Measurements from ENCODE around the gene ADCY5. TPM values are rescaled to one million over a fixed set of nuclear protein-coding genes. Genes with fewer than 3 reads are reported as not detected.
A peak's percentile ranks its signal among the peaks of the same experiment; 100 is the strongest.

Gene ADCY5
- total RNA-seq, 2 experiments from 2014 or later = 0.10 TPM; not detected in 1

DNA sequence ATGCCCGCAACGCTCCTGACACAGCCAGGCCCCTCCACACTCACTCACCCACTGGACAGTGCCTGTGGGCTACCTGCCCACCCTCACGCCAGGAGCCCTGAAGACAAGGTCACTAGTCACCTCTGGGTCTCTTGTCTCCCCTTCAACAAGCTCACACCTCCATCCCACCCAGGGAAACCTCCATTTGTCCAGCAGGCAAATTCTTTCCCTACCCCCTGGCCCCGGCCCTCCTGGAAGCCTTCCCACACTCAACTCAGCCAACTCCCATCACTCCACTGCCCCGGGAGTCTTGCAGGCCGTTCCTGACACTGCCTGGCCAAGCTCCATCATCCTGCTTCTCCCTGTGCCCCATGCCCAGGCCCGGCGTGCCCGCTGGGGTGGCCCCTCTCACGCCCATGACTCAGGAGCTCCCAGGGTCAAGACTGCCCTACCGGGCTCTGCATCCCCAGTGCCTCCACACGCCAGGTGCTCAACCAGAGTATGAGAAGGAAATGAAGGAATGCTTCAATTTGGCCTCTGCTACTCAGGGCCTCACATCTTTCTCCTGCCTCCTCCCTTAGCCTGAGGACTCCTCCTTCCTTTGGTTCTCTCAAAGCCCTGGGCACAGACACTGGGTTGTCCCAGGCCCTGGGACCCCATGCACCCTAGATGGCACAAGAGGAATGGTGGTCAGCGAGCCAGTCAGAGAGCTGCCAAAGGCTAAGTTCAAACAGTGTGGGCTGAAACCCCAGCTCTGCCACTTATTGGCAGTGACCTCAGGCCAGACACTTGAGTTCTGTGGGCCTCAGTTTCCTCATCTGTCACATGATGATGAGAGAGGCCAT lies 158.6 kb downstream of the ADCY5 start:
- Mint-ChIP-seq H3K4me3 (no peak overlapping the region), H3K36me3 (ENCODE audit: low read depth) (no peaks in the 10 kb centered on the region), H3K9me3 (no peaks in the 10 kb centered on the region), H3K27ac (no peak overlapping the region), H3K27me3 (ENCODE audit: low read depth) (no peaks in the 10 kb centered on the region), H3K4me1 (ENCODE audit: low read depth) (no peaks in the 10 kb centered on the region)
- intact Hi-C loops (cut with micrococcal nuclease) = no loop called here
- CTCF ChIA-PET = interaction anchor here (0.6 kb wide), 1 partner anchor 263 kb away, joined by 3 read pairs; the partner anchor contains the start of gene SEMA5B
- DNase-seq = no peak

- no peaks in the 10 kb centered on the region for H3K4me1 Mint-ChIP-seq (ENCODE audit: low read depth)
- intact Hi-C loops (cut with micrococcal nuclease) = no loop called here
- CTCF ChIA-PET = no interaction called here
- H3K9me3 Mint-ChIP-seq = no peaks in the 10 kb centered on the region
- no peaks in the 10 kb centered on the region for H3K27me3 Mint-ChIP-seq (ENCODE audit: low read depth)
- H3K36me3 Mint-ChIP-seq (ENCODE audit: low read depth) = no peaks in the 10 kb centered on the region
- no peak for DNase-seq
- no peak overlapping the region for H3K27ac Mint-ChIP-seq
- no peak overlapping the region for H3K4me3 Mint-ChIP-seq
Measured at GRCh38 chr3:123289391-123290106, 159.3 kb downstream of the ADCY5 start.

DNA sequence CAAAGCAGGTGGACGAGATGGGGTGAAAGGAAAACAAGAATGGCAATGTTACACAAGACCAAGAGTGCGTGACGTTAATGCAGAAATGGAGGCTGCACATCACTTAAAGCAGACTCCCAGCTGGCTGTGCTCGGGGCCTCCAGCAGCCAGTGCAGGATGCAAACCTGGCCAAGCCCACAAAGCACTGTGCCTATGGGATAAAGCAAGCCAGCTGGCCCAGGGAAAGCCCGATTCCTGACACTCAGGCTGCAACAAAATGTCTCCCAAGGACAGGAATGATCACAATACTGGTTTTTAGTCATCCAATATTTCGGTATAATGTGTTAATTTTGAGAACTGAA lies 161.0 kb downstream of the ADCY5 start:
- no peaks in the 10 kb centered on the region for H3K36me3 Mint-ChIP-seq (ENCODE audit: low read depth)
- no peak overlapping the region for H3K4me3 Mint-ChIP-seq
- no peak for DNase-seq
- intact Hi-C loops (cut with micrococcal nuclease) = no loop called here
- H3K27ac Mint-ChIP-seq = no peak overlapping the region
- H3K9me3 Mint-ChIP-seq = no peaks in the 10 kb centered on the region
- CTCF ChIA-PET = interaction anchor here (1.6 to 1.7 kb wide), 2 partner anchors 15 to 20 kb away, joined by 3 to 5 read pairs; no protein-coding TSS in a partner anchor
- no peaks in the 10 kb centered on the region for H3K27me3 Mint-ChIP-seq (ENCODE audit: low read depth)
- H3K4me1 Mint-ChIP-seq (ENCODE audit: low read depth) = no peaks in the 10 kb centered on the region

GRCh38 chr3:123287051-123287961 lies 161.6 kb downstream of the ADCY5 start:
- H3K27ac Mint-ChIP-seq = no peak overlapping the region
- no peak for DNase-seq
- intact Hi-C loops (cut with micrococcal nuclease) = no loop called here
- no peaks in the 10 kb centered on the region for H3K4me1 Mint-ChIP-seq (ENCODE audit: low read depth)
- no peak overlapping the region for H3K4me3 Mint-ChIP-seq
- no peaks in the 10 kb centered on the region for H3K27me3 Mint-ChIP-seq (ENCODE audit: low read depth)
- CTCF ChIA-PET = interaction anchor here (1.6 to 1.7 kb wide), 2 partner anchors 15 to 20 kb away, joined by 3 to 5 read pairs; no protein-coding TSS in a partner anchor
- H3K36me3 Mint-ChIP-seq (ENCODE audit: low read depth) = no peaks in the 10 kb centered on the region
- H3K9me3 Mint-ChIP-seq = no peaks in the 10 kb centered on the region

GRCh38 chr3:123286308-123287023 lies 162.4 kb downstream of the ADCY5 start:
- Mint-ChIP-seq H3K27me3 (ENCODE audit: low read depth) (no peaks in the 10 kb centered on the region), H3K4me1 (ENCODE audit: low read depth) (no peaks in the 10 kb centered on the region), H3K9me3 (no peaks in the 10 kb centered on the region), H3K4me3 (no peak overlapping the region), H3K27ac (no peak overlapping the region), H3K36me3 (ENCODE audit: low read depth) (no peaks in the 10 kb centered on the region)
- peak; percentile 64 for DNase-seq
- CTCF ChIA-PET = interaction anchor here (1.0 to 1.6 kb wide), 3 partner anchors 16 to 51 kb away, joined by 3 to 5 read pairs (median 5); no protein-coding TSS in a partner anchor
- intact Hi-C loops (cut with micrococcal nuclease) = no loop called here

GRCh38 chr3:123285931-123286307 lies 163.0 kb downstream of the ADCY5 start:
- intact Hi-C loops (cut with micrococcal nuclease) = no loop called here
- Mint-ChIP-seq H3K4me1 (ENCODE audit: low read depth) (no peaks in the 10 kb centered on the region), H3K27me3 (ENCODE audit: low read depth) (no peaks in the 10 kb centered on the region), H3K27ac (no peak overlapping the region), H3K36me3 (ENCODE audit: low read depth) (no peaks in the 10 kb centered on the region), H3K9me3 (no peaks in the 10 kb centered on the region), H3K4me3 (no peak overlapping the region)
- no peak for DNase-seq
- CTCF ChIA-PET = interaction anchor here (1.0 kb wide), 2 partner anchors 16 to 52 kb away, joined by 3 to 5 read pairs; no protein-coding TSS in a partner anchor

- no peak overlapping the region for H3K4me3 Mint-ChIP-seq
- H3K27me3 Mint-ChIP-seq (ENCODE audit: low read depth) = no peaks in the 10 kb centered on the region
- no peak for DNase-seq
- no peaks in the 10 kb centered on the region for H3K4me1 Mint-ChIP-seq (ENCODE audit: low read depth)
- no peaks in the 10 kb centered on the region for H3K9me3 Mint-ChIP-seq
- no peaks in the 10 kb centered on the region for H3K36me3 Mint-ChIP-seq (ENCODE audit: low read depth)
- intact Hi-C loops (cut with micrococcal nuclease) = no loop called here
- CTCF ChIA-PET = no interaction called here
- no peak overlapping the region for H3K27ac Mint-ChIP-seq
Measured at GRCh38 chr3:123285479-123285878, 163.4 kb downstream of the ADCY5 start.

DNA sequence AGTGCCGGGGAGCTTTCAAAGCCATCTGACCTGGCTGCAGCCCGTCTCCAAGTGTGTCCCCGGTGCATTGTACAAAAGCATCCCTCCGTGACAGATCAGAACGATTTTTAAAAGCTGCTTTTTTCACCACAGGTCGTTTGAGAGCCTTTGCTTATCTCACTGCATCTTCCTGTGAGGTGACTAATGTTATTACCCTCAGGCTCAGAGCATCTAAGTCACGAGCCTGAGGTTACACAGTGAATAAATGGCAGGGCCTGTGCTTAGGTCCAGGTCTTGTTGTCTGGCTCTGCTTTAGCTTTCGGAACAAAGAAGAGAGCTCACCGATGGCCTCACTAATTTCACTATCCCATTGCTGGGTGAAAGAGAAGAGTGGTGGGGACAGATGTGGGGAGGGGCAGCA lies 163.8 kb downstream of the ADCY5 start:
- CTCF ChIA-PET = no interaction called here
- no peaks in the 10 kb centered on the region for H3K4me1 Mint-ChIP-seq (ENCODE audit: low read depth)

GRCh38 chr3:123284399-123285010 lies 164.4 kb downstream of the ADCY5 start:
- CTCF ChIA-PET = interaction anchor here (0.6 kb wide), 1 partner anchor 91 kb away, joined by 3 read pairs; no protein-coding TSS in a partner anchor
- no peaks in the 10 kb centered on the region for H3K27me3 Mint-ChIP-seq (ENCODE audit: low read depth)
- H3K36me3 Mint-ChIP-seq (ENCODE audit: low read depth) = no peaks in the 10 kb centered on the region
- no peaks in the 10 kb centered on the region for H3K9me3 Mint-ChIP-seq
- H3K27ac Mint-ChIP-seq = no peak overlapping the region
- H3K4me3 Mint-ChIP-seq = no peak overlapping the region
- intact Hi-C loops (cut with micrococcal nuclease) = no loop called here
- H3K4me1 Mint-ChIP-seq (ENCODE audit: low read depth) = no peaks in the 10 kb centered on the region
- no peak for DNase-seq

More for the DNA sequence above, 163.8 kb downstream of the ADCY5 start:
- no peaks in the 10 kb centered on the region for H3K9me3 Mint-ChIP-seq
- no peaks in the 10 kb centered on the region for H3K36me3 Mint-ChIP-seq (ENCODE audit: low read depth)
- no peaks in the 10 kb centered on the region for H3K27me3 Mint-ChIP-seq (ENCODE audit: low read depth)
- no peak overlapping the region for H3K4me3 Mint-ChIP-seq
- DNase-seq = no peak
- intact Hi-C loops (cut with micrococcal nuclease) = no loop called here
- H3K27ac Mint-ChIP-seq = no peak overlapping the region

DNA sequence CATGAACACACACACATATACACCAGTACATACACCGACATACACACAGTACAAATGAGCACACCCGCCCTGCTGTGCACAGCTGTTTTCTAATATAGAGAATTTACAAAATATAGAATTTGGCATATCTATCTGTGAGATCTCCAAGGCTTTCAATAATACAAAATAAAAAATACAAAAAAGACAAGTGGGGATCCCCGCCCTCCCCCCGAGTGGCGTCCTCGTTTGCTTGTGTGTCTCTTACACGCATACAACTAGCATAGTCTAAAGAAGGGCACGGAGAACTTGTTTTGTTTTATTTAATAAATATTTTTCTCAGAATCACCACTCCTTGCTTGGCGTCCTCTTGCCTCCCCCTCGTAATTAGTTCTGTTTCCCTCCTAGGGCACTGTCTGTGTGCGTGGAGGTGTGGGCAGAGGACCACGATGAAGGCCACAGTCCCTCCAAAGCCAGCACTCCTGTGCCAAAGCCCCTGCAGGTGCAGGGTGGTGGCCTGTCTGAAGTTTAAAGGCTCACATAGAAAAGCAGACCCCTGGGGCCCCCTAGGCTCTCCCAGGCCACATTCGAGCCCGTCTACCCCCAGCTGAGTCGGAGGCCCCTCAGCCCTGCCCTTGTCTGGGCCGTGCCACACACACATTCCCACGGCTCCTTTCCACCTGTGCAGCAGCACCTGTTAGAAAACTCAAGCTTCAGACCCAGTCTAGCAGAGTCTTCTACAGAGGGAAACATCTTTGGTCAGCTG lies 165.1 kb downstream of the ADCY5 start:
- no peaks in the 10 kb centered on the region for H3K27me3 Mint-ChIP-seq (ENCODE audit: low read depth)
- intact Hi-C loops (cut with micrococcal nuclease) = no loop called here
- no peak overlapping the region for H3K4me3 Mint-ChIP-seq
- no peak for DNase-seq
- H3K27ac Mint-ChIP-seq = no peak overlapping the region
- CTCF ChIA-PET = no interaction called here
- H3K9me3 Mint-ChIP-seq = no peaks in the 10 kb centered on the region
- H3K4me1 Mint-ChIP-seq (ENCODE audit: low read depth) = no peaks in the 10 kb centered on the region
- no peaks in the 10 kb centered on the region for H3K36me3 Mint-ChIP-seq (ENCODE audit: low read depth)

GRCh38 chr3:123283074-123283473 lies 165.8 kb downstream of the ADCY5 start:
- no peak overlapping the region for H3K4me3 Mint-ChIP-seq
- no peaks in the 10 kb centered on the region for H3K36me3 Mint-ChIP-seq (ENCODE audit: low read depth)
- CTCF ChIA-PET = no interaction called here
- intact Hi-C loops (cut with micrococcal nuclease) = no loop called here
- no peaks in the 10 kb centered on the region for H3K9me3 Mint-ChIP-seq
- no peak for DNase-seq
- no peak overlapping the region for H3K27ac Mint-ChIP-seq
- H3K27me3 Mint-ChIP-seq (ENCODE audit: low read depth) = no peaks in the 10 kb centered on the region
- no peaks in the 10 kb centered on the region for H3K4me1 Mint-ChIP-seq (ENCODE audit: low read depth)

Data from activated naive CD4-positive, alpha-beta T cell treated with anti-CD3 and anti-CD28 coated beads for 36 hours (primary cell).